GM21619 (cell line): Measurements from ENCODE around the gene SLC22A23.

ENCODE experiments used
- ATAC-seq: cut with Tn5 transposase; IDR thresholded peaks from one replicate; pipeline ENCODE4 v1.9.1; 2021; ENCODE audit not compliant: unreplicated experiment

SLC22A23 gene

GRCh38 chr6:3322366-3322890 is 134.4 kb downstream of the SLC22A23 start:
- no peak for ATAC-seq

- ATAC-seq: no peak
Measured at GRCh38 chr6:3321875-3322274, 135.0 kb downstream of the SLC22A23 start.

- no peak for ATAC-seq
Measured at GRCh38 chr6:3321042-3321441, 135.8 kb downstream of the SLC22A23 start.

- no peak for ATAC-seq
Measured at GRCh38 chr6:3320238-3320811, 136.5 kb downstream of the SLC22A23 start.

- no peak for ATAC-seq
Measured at GRCh38 chr6:3319610-3320200, 137.1 kb downstream of the SLC22A23 start.

GRCh38 chr6:3318821-3319540 is 137.9 kb downstream of the SLC22A23 start:
- ATAC-seq: no peak

GRCh38 chr6:3318226-3318625 is 138.6 kb downstream of the SLC22A23 start:
- no peak for ATAC-seq

- ATAC-seq: no peak
Measured at GRCh38 chr6:3317741-3318211, 139.1 kb downstream of the SLC22A23 start.

- no peak for ATAC-seq
Measured at GRCh38 chr6:3316818-3317217, 140.0 kb downstream of the SLC22A23 start.

GRCh38 chr6:3316331-3316730 is 140.5 kb downstream of the SLC22A23 start:
- no peak for ATAC-seq

GRCh38 chr6:3315841-3316240 is 141.0 kb downstream of the SLC22A23 start:
- ATAC-seq: no peak

- no peak for ATAC-seq
Measured at GRCh38 chr6:3314621-3315467, 142.0 kb downstream of the SLC22A23 start.

GRCh38 chr6:3314176-3314575 is 142.7 kb downstream of the SLC22A23 start:
- no peak for ATAC-seq

GRCh38 chr6:3312604-3313231 is 144.1 kb downstream of the SLC22A23 start:
- no peak for ATAC-seq

- no peak for ATAC-seq
Measured at GRCh38 chr6:3311826-3312225, 145.0 kb downstream of the SLC22A23 start.

- ATAC-seq: no peak
Measured at GRCh38 chr6:3310703-3311102, 146.1 kb downstream of the SLC22A23 start.

GRCh38 chr6:3310051-3310448 is 146.8 kb downstream of the SLC22A23 start:
- no peak for ATAC-seq

GRCh38 chr6:3309391-3310050 is 147.3 kb downstream of the SLC22A23 start:
- ATAC-seq: no peak

GRCh38 chr6:3308106-3308505 is 148.7 kb downstream of the SLC22A23 start:
- no peak for ATAC-seq

GRCh38 chr6:3307436-3307835 is 149.4 kb downstream of the SLC22A23 start:
- no peak for ATAC-seq
